Glomerular visceral epithelial cell (primary cell): Measurements from ENCODE around the gene NMT1.

ENCODE experiments used
- DNase-seq: peaks from one replicate; pipeline ENCODE4 v3.0.0-alpha.2; 2016; ENCODE audit errors: extremely low spot score

NMT1 gene

DNA sequence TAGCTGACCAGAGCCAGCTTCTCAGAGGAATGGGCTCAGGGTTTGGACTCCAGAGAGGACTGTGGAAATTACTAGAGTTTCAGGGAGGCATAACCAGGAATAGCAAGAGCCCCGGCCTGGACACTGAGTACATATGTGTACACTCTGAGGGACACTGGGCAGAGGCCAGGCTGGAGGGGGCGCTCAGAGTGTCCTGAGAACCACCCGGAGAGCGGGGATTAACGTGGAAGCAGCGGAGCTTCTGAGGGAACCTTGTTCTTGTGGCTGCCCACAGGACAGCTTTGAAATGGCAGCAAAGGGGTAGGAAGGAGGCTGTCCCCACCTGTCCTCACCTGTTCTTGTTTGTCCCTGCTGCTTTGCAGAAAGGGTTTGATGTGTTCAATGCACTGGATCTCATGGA, 43.4 kb downstream of the NMT1 start:
- DNase-seq: no peak

DNA sequence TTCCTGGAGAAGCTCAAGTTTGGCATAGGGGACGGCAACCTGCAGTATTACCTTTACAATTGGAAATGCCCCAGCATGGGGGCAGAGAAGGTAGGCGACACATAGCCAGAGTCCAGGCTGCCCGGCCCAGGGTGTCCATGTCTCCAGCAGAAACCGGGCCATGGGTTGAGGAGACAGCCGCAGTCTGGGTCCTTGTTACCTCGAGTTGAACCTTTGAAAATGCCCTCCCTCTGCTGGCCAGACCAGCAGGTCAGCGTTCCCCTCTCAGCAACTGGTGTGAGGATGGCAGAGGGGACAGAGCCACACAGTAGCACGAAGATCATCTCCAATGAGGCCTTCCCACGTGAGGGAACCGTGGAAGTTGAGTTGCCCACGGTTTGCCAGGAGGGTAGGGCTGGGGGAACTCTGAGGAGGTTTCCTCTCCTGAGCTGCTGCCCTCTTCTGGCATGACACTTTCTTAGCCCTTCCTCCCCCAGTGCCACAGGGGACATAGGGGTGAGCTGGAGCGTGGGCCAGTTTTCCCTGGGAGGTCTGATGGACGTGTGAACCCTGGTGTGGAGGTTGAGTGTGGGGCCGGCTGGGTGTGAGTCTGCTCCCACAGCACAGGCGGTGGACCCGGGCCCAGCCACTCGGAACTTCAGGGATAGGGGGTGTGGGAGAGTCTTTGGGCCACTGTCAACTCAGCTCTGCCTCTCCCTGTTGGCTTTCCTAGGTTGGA, 43.9 kb downstream of the NMT1 start:
- no peak for DNase-seq

DNA sequence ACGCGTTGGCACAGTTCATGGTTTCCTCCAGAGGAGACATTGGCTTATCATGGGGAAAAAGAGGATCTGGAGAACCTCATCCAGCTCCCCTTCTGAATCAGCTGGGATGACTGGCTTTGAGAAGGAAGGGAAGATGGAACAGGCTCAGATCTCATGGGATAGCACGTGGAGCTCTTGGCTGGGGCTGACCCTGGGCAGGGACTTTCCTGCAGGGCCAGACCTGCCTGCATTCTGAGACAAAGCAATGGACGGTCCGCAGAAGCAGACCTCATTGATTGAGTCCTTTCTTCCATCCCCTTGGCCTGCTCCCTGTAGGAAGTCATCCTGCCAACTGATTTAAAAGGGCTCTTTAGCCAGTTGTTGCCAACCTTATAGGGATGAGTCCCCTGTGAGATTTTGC, 45.0 kb downstream of the NMT1 start:
- DNase-seq: no peak

DNA sequence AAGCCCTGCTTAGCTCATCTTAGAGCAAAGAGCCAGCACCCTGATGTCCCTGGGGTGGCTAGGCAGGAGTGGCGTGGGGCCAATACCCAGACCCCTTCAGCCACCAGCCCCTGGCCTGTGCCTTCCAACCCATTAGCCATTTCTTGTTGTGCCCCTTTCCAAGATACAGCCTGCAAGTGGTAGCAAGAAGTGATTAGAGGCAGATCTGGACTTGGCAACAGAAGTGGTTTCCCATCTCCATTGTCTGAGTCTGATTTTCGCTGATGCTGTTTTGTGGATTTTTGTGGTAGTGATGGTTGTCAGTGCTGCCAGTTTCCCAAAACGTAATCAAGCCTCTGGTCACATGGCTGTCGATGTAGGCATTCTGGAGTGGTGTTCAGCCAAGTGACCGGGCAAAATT, 45.5 kb downstream of the NMT1 start:
- no peak for DNase-seq

DNA sequence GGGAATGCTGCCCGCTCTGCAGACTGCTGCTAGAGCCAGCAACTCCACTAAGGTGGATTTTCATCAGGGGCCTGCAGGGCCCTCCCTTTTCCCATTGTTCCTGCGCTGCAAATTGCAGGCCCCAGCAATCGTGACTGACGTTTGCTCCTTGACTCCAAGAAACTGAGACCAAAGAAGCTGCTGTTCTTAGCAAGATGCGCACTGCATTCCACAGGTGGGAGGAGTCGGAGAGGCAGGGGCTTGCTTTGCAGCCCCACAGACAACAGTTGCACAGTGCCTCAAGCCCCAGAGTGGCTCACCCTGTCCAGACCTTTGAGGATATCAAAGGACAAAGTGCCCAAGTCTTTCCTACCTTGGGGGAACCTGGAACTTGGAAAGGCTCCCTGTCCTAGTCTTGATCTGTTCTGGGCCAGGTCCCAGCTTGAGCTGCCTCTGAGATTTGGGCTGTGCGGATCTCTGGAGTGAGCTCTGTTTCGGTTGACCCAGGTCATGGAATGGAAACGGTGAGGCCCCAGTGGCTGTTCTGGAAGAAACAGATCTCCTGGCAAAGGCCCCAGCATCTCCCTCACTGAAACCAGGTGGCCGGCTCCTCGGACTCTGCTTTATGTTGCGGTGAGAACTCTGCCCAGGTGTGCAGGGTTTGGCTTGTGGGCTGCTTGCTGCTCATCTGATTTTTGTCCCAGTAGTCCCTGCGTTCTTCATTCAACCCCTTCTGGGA, 46.3 kb downstream of the NMT1 start:
- no peak for DNase-seq

DNA sequence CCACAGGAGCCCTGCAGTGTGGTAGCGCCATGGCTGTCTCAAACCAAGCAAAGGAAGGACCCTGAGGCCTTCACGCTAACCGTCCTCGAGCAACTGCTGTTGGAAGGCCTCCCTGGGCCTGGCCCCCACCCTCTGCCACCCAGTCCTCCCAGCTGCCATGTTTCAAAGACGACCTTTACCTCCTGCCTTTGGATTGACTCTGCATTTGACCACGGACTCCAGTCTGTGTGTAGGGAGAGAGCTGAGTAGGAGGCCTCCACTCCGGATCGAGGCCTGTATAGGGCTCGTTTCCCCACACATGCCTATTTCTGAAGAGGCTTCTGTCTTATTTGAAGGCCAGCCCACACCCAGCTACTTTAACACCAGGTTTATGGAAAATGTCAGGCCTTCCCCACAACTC, 46.9 kb downstream of the NMT1 start:
- no peak for DNase-seq

DNA sequence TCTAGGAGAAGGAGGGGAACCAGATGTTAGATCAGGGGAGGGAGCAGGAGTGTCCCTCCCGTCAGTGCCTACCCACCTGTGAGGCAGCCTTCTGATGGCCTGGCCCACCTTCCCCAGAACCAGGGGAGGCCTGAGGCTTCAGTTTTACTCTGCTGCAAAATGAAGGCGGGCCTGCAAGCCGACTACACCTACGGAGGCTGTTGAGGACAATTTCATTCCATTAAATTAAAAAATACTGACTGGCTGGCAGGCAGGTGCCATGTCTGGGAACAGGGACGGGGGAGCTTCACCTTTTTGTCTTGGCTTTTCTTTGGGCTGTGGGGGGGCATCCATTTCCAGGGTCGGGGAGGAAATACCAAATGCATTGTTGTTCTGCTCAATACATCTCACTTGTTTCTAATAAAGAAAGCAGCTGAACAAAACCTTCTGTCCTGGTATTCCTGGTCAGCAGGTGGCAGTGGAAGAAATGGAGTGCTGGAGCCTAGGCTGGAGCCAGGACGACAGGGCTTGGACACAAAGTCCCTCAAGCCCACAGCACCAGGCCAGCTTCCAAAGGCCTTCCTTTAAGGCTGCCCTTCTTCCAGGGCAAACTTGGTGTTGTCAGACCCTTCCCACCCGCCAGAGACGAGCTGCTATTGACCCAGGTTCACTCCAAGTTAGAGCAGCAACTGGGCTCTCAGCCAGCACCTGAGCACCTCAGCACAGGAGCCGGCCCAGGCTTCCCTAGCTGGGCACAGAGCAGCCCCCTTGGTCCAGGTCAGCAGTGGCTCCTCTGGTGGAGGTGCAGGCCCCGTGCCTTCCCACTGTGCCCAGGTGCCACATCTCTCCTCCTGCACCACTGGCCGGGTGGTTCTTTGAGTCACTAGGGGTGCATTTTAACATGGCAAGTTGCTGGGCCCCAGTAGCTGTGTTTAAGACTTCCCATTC, 47.7 kb downstream of the NMT1 start:
- no peak for DNase-seq

DNA sequence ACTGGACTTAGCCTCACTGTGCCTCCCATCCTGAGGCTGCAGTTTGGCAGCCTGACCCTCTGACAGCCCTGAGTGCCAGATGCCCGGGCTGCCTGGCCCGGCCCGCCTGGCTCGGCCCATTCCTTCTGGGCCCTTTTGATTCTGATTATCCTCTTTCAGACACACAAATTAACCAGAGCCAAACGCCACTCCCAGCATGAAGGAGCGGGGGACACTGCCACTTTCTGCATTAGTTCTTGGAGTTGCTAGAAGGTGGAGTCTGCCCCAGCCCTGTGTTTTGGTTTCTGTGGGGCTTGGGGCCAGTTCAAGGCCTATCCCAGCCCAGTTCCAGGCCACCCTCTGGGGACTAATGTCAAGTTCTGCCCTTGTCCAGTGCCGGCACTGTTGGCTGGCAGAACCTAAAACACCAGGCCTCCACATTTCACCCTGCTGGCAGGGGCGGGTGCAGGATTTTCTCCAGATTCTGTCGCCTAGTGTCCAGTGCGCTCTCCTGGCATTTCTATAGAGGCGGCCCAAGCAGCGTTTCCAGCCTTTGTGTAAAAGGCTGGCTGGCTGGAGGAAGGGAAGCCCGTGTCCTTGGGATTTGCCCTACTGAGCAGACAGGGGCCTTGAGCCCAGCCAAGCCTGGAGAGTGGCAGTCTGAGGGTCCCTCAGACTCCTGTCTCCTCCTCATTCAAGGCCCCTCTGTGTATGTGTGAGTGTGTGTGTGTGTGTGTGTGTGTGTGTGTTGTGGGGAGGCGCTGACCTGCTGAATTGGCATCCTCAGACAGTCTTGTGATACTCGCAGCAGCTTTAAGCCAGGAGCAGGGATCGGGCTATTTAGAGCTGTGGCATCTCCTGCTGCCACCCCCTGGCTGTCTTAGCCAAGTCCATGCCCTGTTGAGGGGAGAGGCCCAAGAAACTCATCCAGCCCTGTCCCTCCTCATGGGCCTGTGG, 49.8 kb downstream of the NMT1 start:
- no peak for DNase-seq

DNA sequence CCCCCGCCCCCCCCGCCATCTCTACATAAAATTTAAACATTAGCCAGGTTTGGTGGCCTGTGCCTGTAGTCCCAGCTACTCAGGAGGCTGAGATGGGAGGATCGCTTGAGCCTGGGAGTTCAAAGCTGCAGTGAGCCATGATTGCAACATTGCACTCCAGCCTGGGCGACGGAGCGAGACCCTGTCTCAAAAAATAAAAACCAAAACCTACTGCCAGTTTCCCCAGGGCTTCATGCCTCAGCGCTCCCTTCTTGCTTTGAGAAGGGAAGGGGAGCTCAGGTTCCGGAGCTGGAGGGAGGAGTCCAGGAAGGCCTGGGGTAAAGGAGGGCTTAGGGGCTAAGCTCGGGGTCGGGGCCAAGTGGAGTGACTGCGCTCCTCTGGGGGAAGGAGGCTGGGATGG, 50.7 kb downstream of the NMT1 start:
- DNase-seq: no peak

DNA sequence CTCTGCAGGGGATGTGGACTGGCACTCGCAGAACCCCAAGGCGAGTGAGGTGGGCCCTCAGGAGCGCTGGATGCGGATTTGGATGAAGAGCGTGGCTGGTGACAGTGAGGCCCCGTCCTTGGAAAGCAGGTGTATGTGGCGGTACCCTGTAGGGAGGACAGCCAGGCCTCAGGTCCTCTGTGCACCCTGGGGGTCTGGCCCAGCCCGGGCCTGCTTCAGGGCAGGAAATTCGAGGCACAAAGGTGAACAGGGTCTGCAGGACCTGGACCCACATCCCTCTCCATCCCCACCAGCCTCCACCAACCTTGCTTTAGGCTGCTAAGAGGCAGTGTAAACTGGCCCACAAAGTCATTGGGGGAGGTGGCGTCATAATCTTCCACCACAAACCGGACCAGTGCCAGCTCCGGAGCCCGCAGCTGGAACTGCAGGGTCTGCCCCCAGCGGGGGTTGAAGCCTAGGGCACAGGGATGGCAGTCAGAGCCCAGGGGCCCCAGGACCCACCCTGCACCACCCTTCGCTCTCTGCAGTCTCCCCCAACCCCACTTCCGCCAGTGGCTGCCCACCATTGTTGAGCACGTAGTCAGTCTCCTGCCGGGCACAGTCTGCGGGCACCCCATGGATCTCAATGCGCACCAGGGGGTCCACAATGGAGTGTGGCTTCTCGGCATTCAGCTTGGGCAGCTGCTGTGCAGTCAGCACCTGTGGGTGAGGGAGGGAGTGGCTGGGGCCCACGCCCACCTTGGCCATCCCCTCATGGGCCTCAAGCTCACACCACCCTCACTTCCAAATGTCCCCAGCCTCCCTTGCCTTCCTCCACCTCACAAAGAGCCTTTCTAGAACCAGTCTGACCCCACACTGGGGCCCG, 51.7 kb downstream of the NMT1 start:
- DNase-seq: no peak

DNA sequence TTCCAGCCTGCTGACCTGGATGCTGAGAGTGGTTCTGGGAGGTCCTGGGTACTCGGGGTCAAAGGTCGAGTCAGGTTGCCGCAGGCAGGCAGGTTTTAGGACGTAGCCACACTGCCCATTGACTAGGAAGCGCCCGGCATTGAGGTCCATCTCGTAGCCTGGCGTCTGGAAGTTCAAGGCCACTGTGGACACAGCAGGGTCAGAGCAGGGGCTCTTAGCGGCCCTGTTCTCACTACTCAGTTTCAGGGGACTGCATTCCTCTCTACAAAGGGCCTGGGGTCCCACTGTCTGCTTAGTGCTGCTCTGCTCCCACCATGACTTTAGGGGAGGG, 52.3 kb downstream of the NMT1 start:
- no peak for DNase-seq

DNA sequence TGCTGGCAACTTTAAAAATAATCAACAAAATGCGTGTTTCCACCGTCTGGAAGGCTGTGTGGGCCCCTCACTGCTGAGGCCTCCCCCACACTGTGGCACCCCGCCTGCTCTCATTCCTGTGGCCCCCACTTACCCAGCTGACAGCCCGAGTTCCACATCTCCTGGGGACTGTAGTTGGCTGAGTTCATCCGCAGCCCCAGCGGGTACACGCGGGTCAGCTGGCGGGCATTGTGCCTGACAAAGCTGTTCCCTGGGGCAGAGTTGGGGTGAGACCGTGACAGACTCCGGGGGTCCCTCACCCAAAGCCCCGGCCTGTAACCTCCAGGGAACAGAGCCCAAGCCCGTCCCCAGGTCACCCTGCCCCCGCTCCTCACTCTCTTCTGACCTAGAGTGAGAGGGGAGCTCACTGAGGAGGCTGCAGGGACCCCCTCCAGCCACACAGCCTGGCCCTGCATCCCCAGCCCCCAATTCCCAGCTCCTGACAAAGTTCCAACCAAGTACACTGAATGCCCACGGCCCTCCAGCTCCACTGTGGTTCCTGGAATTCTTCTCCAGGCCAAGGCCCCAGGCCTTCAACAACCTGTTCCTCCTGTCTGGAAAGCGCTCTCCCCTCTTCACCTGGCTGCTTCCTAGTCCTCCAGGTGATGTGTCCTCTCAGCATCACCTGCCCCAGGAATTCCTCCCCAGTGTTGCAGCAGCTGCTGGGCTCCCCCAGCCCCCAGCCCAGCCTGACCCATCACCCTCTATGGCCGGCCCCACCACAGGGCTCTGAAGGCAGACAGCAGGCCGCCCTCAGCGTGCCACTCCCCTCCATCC, 53.2 kb downstream of the NMT1 start:
- no peak for DNase-seq

DNA sequence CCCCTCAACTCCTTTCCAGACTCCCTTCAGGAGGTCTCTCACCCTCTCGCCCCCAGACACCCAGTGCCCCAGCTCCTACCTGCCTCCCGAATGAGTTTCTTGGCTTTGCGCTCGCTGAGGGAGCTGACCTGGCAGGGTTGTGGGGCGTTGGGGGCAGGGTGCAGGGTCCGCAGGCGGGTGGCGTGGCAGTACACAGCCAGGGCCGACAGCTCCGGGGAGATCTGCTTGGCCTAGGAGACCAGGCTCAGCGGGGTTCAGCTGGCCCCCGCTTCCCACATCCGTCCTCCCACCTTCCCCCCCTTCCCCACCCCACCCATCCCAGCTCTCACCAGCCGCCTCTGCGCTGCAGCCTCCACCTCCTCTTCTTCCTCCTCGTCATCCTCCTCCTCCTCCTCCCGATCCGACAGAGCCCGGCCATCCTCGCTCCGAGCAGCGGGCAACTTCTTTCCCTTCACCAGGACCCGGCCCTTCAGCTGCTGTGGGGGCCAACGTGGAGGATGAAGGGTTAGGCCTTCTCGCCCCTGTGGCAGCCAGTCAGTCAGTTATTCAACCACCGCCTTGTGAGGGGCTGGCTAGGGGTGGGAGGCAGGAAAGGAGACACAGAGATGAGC, 54.0 kb downstream of the NMT1 start:
- no peak for DNase-seq

DNA sequence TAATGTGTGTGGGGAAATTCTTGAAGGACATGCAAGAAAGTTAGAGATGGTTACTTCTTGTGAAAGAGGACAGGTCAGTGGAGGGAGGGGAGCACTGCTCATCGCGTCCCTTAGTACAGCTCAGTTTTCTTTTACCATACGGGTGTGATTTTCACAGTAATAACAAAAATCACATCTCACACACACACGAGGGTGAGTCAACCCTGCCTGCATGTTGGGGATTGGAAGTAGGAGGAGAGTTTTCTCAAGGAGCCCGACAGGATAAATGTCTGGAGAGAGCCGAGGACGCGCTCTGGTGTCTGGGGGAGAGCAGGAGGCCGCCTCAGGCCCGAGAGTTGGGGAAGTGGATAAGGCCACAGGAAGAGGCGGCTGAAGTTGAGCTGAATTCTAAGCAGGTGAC, 54.8 kb downstream of the NMT1 start:
- no peak for DNase-seq

DNA sequence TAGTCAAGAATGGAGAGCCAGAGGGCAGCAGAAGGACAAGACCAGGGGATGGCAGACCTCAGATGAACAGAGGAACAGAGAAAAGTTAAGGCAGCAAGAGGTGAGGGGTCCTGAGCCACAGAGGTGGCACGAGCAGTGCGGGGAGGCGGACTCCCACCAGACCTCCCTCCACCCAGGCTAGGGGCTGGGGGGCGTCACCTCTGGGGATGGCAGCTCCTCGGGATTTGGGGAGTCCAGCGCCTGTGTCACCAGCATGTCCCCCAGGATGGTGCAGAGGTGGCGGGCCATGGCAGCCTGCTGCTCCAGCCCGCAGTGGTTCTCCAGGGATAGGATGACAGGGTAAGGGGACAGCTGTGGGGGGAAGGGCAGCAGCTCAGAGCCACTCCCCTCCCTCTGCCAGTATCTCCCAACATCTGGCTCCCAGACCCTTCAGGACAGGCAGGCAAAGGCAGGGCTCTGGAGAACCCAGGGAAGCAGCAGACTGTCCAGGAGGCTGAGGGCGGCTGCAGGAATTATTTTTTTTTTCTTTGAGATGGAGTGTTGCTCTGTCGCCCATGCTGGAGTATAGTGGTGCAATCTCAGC, 55.4 kb downstream of the NMT1 start:
- DNase-seq: no peak

DNA sequence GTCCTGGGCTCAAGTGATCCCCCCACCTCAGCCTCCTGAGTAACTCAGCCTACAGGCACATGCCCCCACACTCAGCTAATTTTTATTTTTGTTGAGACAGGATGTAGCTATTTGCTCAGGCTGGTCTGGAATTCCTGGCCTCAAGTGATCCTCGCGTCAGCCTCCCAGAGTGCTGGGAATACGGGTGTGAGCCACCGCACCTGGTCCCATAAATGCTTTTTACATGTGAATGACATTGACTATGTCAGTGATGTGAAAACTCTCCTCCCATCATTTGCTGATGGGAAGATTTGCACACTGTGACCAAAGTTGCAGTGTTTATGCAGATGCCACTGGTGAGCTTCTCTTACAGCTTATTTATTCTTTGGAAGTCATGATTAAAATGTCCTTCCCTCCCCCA, 56.2 kb downstream of the NMT1 start:
- no peak for DNase-seq

DNA sequence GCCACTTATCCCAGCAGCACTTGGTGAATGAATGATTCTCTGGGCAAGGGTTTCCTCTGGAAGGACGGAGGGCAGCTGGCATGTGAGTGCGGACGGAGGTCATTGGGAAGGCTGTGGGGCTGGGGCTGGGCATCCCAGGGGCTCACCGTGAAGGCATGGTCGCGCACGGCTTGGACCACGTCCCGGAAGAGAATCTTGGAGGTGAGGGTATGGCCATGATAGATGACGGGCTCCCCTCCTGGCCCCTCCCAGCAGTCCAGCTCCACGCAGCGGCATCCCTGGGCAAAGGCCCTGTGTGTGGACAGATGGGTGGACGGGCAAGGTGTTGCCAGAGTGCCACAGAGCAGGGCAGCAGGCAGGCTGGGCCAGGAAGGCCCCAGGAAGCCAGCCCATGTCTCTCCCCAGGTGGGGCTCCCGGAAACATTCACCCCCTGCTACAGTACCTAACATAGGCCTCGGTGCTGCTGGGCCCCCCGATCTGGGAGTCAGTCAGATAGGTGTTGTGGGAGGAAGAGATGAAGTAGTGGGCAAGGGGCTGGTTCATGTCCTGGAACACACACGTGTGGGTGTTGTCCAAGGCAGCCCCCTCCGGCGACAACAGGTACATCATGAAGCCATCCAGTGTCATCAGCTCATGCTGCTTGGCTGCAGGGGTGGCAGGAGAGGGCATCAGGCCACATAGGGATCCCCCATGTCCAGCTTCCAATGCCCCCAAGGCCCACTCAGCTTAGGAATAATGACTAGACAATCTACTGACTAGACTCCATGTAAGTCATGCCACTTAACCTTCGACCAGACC, 56.9 kb downstream of the NMT1 start:
- DNase-seq: no peak

DNA sequence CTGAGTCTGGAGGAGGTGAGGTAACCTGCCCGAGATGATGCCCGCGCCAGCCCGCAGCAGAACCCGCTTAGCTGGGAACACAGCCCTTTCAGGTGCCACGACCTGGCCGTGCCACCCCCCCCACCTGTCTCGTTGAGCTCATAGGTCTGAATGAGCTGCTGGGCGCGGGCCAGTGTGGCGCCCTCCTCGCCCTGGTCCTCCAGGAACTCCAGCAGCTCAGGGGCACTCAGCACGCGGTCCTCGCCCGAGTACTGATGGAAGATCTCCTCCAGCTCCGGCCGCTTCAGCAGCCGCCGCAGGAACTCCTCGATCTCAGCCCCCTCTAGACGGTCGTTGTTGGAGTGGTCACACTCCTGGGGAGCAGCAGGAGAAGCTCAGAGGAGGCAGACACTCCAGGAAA, 57.6 kb downstream of the NMT1 start:
- no peak for DNase-seq
